GM23248 (cell line): ENCODE data around the gene BCL2.

ENCODE experiments used
- EZH2 ChIP-seq: fragments of 200-600 bp; sonication (generic); IDR thresholded peaks from 2 replicates; pipeline ENCODE4 v1.6.1; 2018; ENCODE audit warnings: antibody characterized with exemption, mild to moderate bottlenecking; ENCODE audit not compliant: insufficient read depth, poor library complexity, severe bottlenecking
- EZH2phosphoT487 ChIP-seq: fragments of 200-600 bp; sonication (generic); IDR thresholded peaks from 2 replicates; pipeline ENCODE4 v1.6.1; 2018; ENCODE audit warnings: antibody characterized with exemption, moderate library complexity, mild to moderate bottlenecking, low read depth; ENCODE audit not compliant: insufficient read depth

- no peak for TF ChIP-seq EZH2phosphoT487
- no peak for TF ChIP-seq EZH2
These were observed 109.0 kb downstream of the BCL2 start for GRCh38 chr18:63210521-63210920.
